HCT116 (cell line): ENCODE results near the gene FAM89B. TPM values are rescaled to one million over a fixed set of nuclear protein-coding genes. Genes with fewer than 3 reads are reported as not detected.

Experiments used
- ATAC-seq: fragments of 200-7000 bp; cut with Tn5 transposase; 2 replicates; pipeline ENCODE4 v1.9.1; 2020; ENCODE audit warnings: mild to moderate bottlenecking, moderate library complexity
- BruUV-seq: library from RNA; stranded (reverse); fragments of 400-500 nt; replicated peaks from 2 replicates; lab custom pipeline; 2021; lab: Mats Ljungman, UMichigan
- CTCF ChIA-PET: fragments of 300-600 bp; sonication (Branson Sonifier 250); formaldehyde crosslinking; loops from one replicate; lab custom pipeline; 2021; ENCODE audit warnings: antibody characterized with exemption; lab: Charles Lee
- POLR2A ChIA-PET: fragments of 300-600, 350-600 bp; sonication (Branson Sonifier 250); formaldehyde crosslinking; loops from one replicate; lab custom pipeline; 2021; ENCODE audit warnings: antibody characterized with exemption; lab: Charles Lee
- RAD21 ChIA-PET, 2 experiments: fragments of 300-600 bp; sonication (Branson Sonifier 250); formaldehyde crosslinking; loops; one replicate each; lab custom pipeline; 2023; ENCODE audit warnings: low total read pairs in 2 of 2; ENCODE audit not compliant: uncharacterized antibody in 2 of 2, unreplicated experiment in 2 of 2, low non-redundant PET in 1 of 2; lab: Charles Lee
- DNase-seq: peaks from one replicate; pipeline ENCODE4 v3.0.0-alpha.2; 2010; ENCODE audit warnings: low read depth, low spot score
- H2AFZ ChIP-seq: fragments of 200-600 bp; shearing (Covaris generic), sonication (generic); 2 replicates; pipeline ENCODE4 v1.6.1; 2017; ENCODE audit warnings: low read depth, mixed run types, mixed read lengths, antibody characterized with exemption, low read length; ENCODE audit not compliant: poor library complexity, severe bottlenecking
- H3K27ac ChIP-seq: 2 replicates; pipeline ENCODE4 v1.5.1; 2012; ENCODE audit warnings: low read depth, low read length
- H3K27me3 ChIP-seq: fragments of 200-600 bp; sonication (generic); 2 replicates; pipeline ENCODE4 v1.6.1; 2016; ENCODE audit warnings: mixed run types, low read length, mixed read lengths; ENCODE audit not compliant: insufficient read depth
- H3K36me3 ChIP-seq, 2 experiments: fragments of 200-500 bp in 1 of 2; fragments of 200-600 bp in 1 of 2; sonication (Bioruptor generic) in 1 of 2; sonication (generic) in 1 of 2; 2 replicates each; pipeline versions ENCODE4 v1.5.1 to v1.6.1; 2014 to 2016; ENCODE audit warnings: low read length in 2 of 2, inconsistent platforms in 1 of 2, mixed read lengths in 1 of 2, mixed run types in 1 of 2; ENCODE audit not compliant: insufficient read depth in 2 of 2, control insufficient read depth in 1 of 2
- H3K4me1 ChIP-seq, 2 experiments: fragments of 200-600 bp in 1 of 2; sonication (generic) in 1 of 2; 2 replicates each; pipeline versions ENCODE4 v1.5.1 to v1.6.1; 2012 to 2017; ENCODE audit warnings: low read length in 2 of 2, inconsistent platforms in 1 of 2, mild to moderate bottlenecking in 1 of 2, mixed read lengths in 1 of 2, mixed run types in 1 of 2, moderate library complexity in 1 of 2; ENCODE audit not compliant: insufficient read depth in 2 of 2, control insufficient read depth in 1 of 2
- H3K4me2 ChIP-seq: fragments of 200-600 bp; sonication (generic); 2 replicates; pipeline ENCODE4 v1.6.1; 2017; ENCODE audit warnings: mixed run types, low read length, mixed read lengths
- H3K4me3 ChIP-seq, 2 experiments: fragments of 200-600 bp in 1 of 2; sonication (generic) in 1 of 2; replicated peaks in 1 of 2; 2 replicates each; pipeline ENCODE4 v1.5.1; 2011 to 2016; ENCODE audit warnings: low read length in 2 of 2, control low read depth in 1 of 2, low read depth in 1 of 2, mild to moderate bottlenecking in 1 of 2, mixed read lengths in 1 of 2, mixed run types in 1 of 2
- H3K79me2 ChIP-seq: fragments of 200-600 bp; sonication (generic); 2 replicates; pipeline ENCODE4 v1.6.1; 2017; ENCODE audit warnings: mild to moderate bottlenecking, mixed run types, low read length, moderate library complexity, mixed read lengths; ENCODE audit not compliant: insufficient read depth
- H3K9ac ChIP-seq: fragments of 200-600 bp; sonication (generic); 2 replicates; pipeline ENCODE4 v1.6.1; 2016; ENCODE audit warnings: low read length, mixed read lengths
- H3K9me2 ChIP-seq: fragments of 200-600 bp; sonication (generic), shearing (Covaris generic); 2 replicates; pipeline ENCODE4 v1.6.1; 2017; ENCODE audit warnings: mixed run types, mild to moderate bottlenecking, moderate library complexity; ENCODE audit not compliant: insufficient read depth
- H3K9me3 ChIP-seq, 2 experiments: fragments of 200-500 bp in 1 of 2; fragments of 200-600 bp in 1 of 2; sonication (Bioruptor generic) in 1 of 2; sonication (generic) in 1 of 2; 2 replicates each; pipeline ENCODE4 v1.6.1; 2014 to 2017; ENCODE audit warnings: low read length in 2 of 2, mixed read lengths in 2 of 2, inconsistent platforms in 1 of 2, low read depth in 1 of 2, mild to moderate bottlenecking in 1 of 2, mixed run types in 1 of 2, moderate library complexity in 1 of 2; ENCODE audit not compliant: control insufficient read depth in 1 of 2, insufficient read depth in 1 of 2
- H4K20me1 ChIP-seq: fragments of 200-600 bp; sonication (generic), shearing (Covaris generic); 2 replicates; pipeline ENCODE4 v1.6.1; 2017; ENCODE audit warnings: mixed run types, mild to moderate bottlenecking, moderate library complexity; ENCODE audit not compliant: insufficient read depth
- CBX3 ChIP-seq: IDR thresholded peaks from 2 replicates; pipeline ENCODE4 v1.6.1; 2012; ENCODE audit warnings: low read depth
- CEBPB ChIP-seq: IDR thresholded peaks from 2 replicates; pipeline ENCODE4 v1.6.1; 2012; ENCODE audit warnings: low read depth
- EGR1 ChIP-seq: IDR thresholded peaks from 2 replicates; pipeline ENCODE4 v1.6.1; 2012; ENCODE audit warnings: low read depth
- ELF1 ChIP-seq: IDR thresholded peaks from 2 replicates; pipeline ENCODE4 v1.6.1; 2012; ENCODE audit warnings: low read depth, borderline replicate concordance
- EZH2phosphoT487 ChIP-seq: fragments of 200-600 bp; IDR thresholded peaks from 2 replicates; pipeline ENCODE4 v1.6.1; 2018; ENCODE audit warnings: antibody characterized with exemption, borderline replicate concordance
- FOSL1 ChIP-seq: IDR thresholded peaks from 2 replicates; pipeline ENCODE4 v1.6.1; 2012; ENCODE audit warnings: low read depth
- MAX ChIP-seq: IDR thresholded peaks from 2 replicates; pipeline ENCODE4 v1.6.1; 2012
- POLR2A ChIP-seq: IDR thresholded peaks from 2 replicates; pipeline ENCODE4 v1.7.0; 2011; ENCODE audit warnings: borderline replicate concordance; ENCODE audit not compliant: insufficient read depth, insufficient read length; ENCODE audit errors: extremely low read depth
- POLR2AphosphoS5 ChIP-seq: IDR thresholded peaks from 2 replicates; pipeline ENCODE4 v1.6.1; 2011; ENCODE audit warnings: mild to moderate bottlenecking, low read depth, low read length, moderate library complexity
- REST ChIP-seq: IDR thresholded peaks from 2 replicates; pipeline ENCODE4 v1.6.1; 2012; ENCODE audit warnings: low read depth
- SP1 ChIP-seq: IDR thresholded peaks from 2 replicates; pipeline ENCODE4 v1.6.1; 2012; ENCODE audit warnings: low read depth
- ZFX ChIP-seq: fragments of 450-650 bp; IDR thresholded peaks from 2 replicates; pipeline ENCODE4 v1.6.1; 2017
- intact Hi-C: fragments of 100-400 bp; cut with micrococcal nuclease; formaldehyde crosslinking; loops from 2 replicates; pipeline ENCODE4 v1.10.0; 2022
- total RNA-seq: library from RNA; stranded (reverse); gene quantifications from one replicate; pipeline ENCODE4 v1.2.1, GENCODE V29; 2021; ENCODE audit not compliant: unreplicated experiment

The FAM89B gene
- total RNA-seq, 1 experiment from 2014 or later, result 60.0 TPM

GRCh38 chr11:65553301-65554001, 18.9 kb upstream of the FAM89B start:
- no peak overlapping the region for H3K9ac ChIP-seq
- DNase-seq (no peak), ATAC-seq (no peak)
- H3K4me3 ChIP-seq, result no peak overlapping the region
- CTCF ChIA-PET, result interaction anchor here (3.7 kb wide), 1 partner anchor 12 kb away, joined by 25 read pairs; no protein-coding TSS in a partner anchor
- H3K36me3 ChIP-seq, result peaks cover 3 to 12% of the 10 kb centered on the region in 2 experiments; a peak in 3 of 4 replicates
- no TSS peak for BruUV-seq
- no peaks in the 10 kb centered on the region for H4K20me1 ChIP-seq
- TF ChIP-seq POLR2A (no peak), POLR2AphosphoS5 (no peak), REST (no peak), MAX (no peak), EGR1 (no peak), CBX3 (no peak), CEBPB (no peak), ZFX (no peak), FOSL1 (no peak), ELF1 (no peak), SP1 (no peak), EZH2phosphoT487 (no peak)
- H3K9me2 ChIP-seq, result no peaks in the 10 kb centered on the region
- H3K4me1 ChIP-seq, result peaks cover 60 to 76% of the 10 kb centered on the region in 2 experiments
- peaks cover 28% of the 10 kb centered on the region for H3K79me2 ChIP-seq
- H2AFZ ChIP-seq, result no peak overlapping the region
- H3K9me3 ChIP-seq, result no peaks in the 10 kb centered on the region
- intact Hi-C loops, result no loop called here
- H3K27ac ChIP-seq, result peak overlapping the region; percentile 99; the same call in 1 of the 2 replicates
- RAD21 ChIA-PET, result no interaction called here
- POLR2A ChIA-PET, result interaction anchor here (0.6 kb wide), 1 partner anchor 58 kb away, joined by 3 read pairs; no protein-coding TSS in a partner anchor
- peak overlapping the region; percentile 78; the same call in 1 of the 2 replicates for H3K4me2 ChIP-seq
- H3K27me3 ChIP-seq, result no peaks in the 10 kb centered on the region
